Calu3 (cell line): Measurements from ENCODE around the gene SMARCC1. TPM values are rescaled to one million over a fixed set of nuclear protein-coding genes. Genes with fewer than 3 reads are reported as not detected.
"Not testable (repeated sequence)": the region's sequence is repeated elsewhere in the genome, so short reads cannot be mapped to it uniquely, and the experiment has no call there.

Source experiments
- BruUV-seq: library from RNA; stranded (reverse); fragments of 400-500 nt; replicated peaks from 2 replicates; lab custom pipeline; 2021; lab: Mats Ljungman, UMichigan
- CTCF ChIA-PET: fragments of 300-600 bp; sonication (Branson Sonifier 250); formaldehyde crosslinking; loops from one replicate; lab custom pipeline; 2022; ENCODE audit warnings: antibody characterized with exemption; lab: Charles Lee
- DNase-seq: peaks from one replicate; pipeline ENCODE4 v3.0.0; 2022
- H3K27ac Mint-ChIP-seq: one replicate; pipeline ENCODE4 v1.8.0; 2022; ENCODE audit warnings: mixed read lengths; ENCODE audit not compliant: unreplicated experiment
- H3K27me3 Mint-ChIP-seq: one replicate; pipeline ENCODE4 v1.8.0; 2022; ENCODE audit warnings: mixed read lengths; ENCODE audit not compliant: unreplicated experiment
- H3K36me3 Mint-ChIP-seq: one replicate; pipeline ENCODE4 v1.8.0; 2022; ENCODE audit warnings: mild to moderate bottlenecking, moderate library complexity, mixed read lengths; ENCODE audit not compliant: insufficient read depth, unreplicated experiment
- H3K4me1 Mint-ChIP-seq: one replicate; pipeline ENCODE4 v1.8.0; 2022; ENCODE audit warnings: mild to moderate bottlenecking, low read depth, mixed read lengths; ENCODE audit not compliant: unreplicated experiment
- H3K4me3 Mint-ChIP-seq: one replicate; pipeline ENCODE4 v1.8.0; 2022; ENCODE audit warnings: mild to moderate bottlenecking, low read depth, moderate library complexity, mixed read lengths; ENCODE audit not compliant: unreplicated experiment
- H3K9me3 Mint-ChIP-seq: one replicate; pipeline ENCODE4 v1.8.0; 2022; ENCODE audit warnings: low read depth, mixed read lengths; ENCODE audit not compliant: unreplicated experiment
- intact Hi-C: fragments of 100-400 bp; cut with micrococcal nuclease; formaldehyde crosslinking; loops from one replicate; pipeline ENCODE4 v1.10.0; 2022; ENCODE audit not compliant: unreplicated experiment
- total RNA-seq: library from RNA; stranded (reverse); gene quantifications from 2 replicates; pipeline ENCODE4 v1.2.3, GENCODE V29; 2022
- TF ChIP-seq, protein P1 (sequence below): fragments of 200-600 bp; IDR thresholded peaks from one replicate; pipeline ENCODE4 v1.8.0; 2022; ENCODE audit warnings: antibody characterized with exemption; ENCODE audit not compliant: unreplicated experiment

SMARCC1 gene
- total RNA-seq, 1 experiment from 2014 or later = 122 TPM

DNA sequence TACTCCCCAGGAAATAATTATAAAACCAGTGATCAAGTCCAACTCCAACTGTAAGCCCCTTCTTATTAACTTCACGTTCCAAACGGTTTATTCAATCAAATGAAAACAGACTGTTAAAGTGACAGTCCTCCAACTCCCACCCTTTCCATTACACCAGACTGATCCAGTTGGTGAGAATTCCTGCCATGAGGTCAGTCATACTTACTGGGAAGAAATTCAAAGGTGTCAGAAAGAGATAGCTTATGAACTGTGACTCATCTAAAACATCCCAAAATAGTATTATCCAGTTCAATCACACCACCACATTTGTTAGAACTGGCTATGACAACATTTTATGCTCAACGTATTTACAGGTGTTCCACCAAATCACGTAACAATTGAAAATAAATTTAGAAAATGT is 19.5 kb downstream of the SMARCC1 start:
- H3K9me3 Mint-ChIP-seq = no peaks in the 10 kb centered on the region
- TF ChIP-seq, protein P1, sequence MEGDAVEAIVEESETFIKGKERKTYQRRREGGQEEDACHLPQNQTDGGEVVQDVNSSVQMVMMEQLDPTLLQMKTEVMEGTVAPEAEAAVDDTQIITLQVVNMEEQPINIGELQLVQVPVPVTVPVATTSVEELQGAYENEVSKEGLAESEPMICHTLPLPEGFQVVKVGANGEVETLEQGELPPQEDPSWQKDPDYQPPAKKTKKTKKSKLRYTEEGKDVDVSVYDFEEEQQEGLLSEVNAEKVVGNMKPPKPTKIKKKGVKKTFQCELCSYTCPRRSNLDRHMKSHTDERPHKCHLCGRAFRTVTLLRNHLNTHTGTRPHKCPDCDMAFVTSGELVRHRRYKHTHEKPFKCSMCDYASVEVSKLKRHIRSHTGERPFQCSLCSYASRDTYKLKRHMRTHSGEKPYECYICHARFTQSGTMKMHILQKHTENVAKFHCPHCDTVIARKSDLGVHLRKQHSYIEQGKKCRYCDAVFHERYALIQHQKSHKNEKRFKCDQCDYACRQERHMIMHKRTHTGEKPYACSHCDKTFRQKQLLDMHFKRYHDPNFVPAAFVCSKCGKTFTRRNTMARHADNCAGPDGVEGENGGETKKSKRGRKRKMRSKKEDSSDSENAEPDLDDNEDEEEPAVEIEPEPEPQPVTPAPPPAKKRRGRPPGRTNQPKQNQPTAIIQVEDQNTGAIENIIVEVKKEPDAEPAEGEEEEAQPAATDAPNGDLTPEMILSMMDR = no peak
- BruUV-seq = no TSS peak
- intact Hi-C loops = no loop called here
- H3K27me3 Mint-ChIP-seq = no peaks in the 10 kb centered on the region
- CTCF ChIA-PET = no interaction called here
- H3K36me3 Mint-ChIP-seq = peaks cover 37% of the 10 kb centered on the region
- no peak for DNase-seq
- H3K4me3 Mint-ChIP-seq = no peak overlapping the region
- no peak overlapping the region for H3K27ac Mint-ChIP-seq
- peaks cover 10% of the 10 kb centered on the region for H3K4me1 Mint-ChIP-seq

DNA sequence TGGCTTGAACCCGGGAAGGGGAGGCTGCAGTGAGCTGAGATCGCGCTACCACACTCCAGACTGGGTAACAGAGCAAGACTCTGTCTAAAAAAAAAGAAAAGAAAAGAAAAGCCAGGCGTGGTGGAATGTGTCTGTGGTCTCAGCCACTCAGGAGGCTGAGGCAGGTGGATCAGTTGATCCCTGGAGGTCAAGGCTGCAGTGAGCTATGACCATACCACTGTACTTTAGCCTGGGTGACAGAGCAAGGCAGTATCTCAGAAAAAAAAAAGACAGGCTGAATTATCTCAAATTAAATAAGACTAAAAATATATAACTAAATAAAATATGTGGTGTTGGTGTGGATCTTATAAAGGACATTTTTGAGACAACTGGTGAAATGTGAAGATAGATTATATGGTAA is 20.6 kb downstream of the SMARCC1 start:
- no peak overlapping the region for H3K4me3 Mint-ChIP-seq
- H3K4me1 Mint-ChIP-seq = peaks cover 10% of the 10 kb centered on the region
- TF ChIP-seq, protein P1 = no peak
- CTCF ChIA-PET = no interaction called here
- no peak for DNase-seq
- H3K9me3 Mint-ChIP-seq = no peaks in the 10 kb centered on the region
- H3K27me3 Mint-ChIP-seq = no peaks in the 10 kb centered on the region
- intact Hi-C loops = no loop called here
- H3K27ac Mint-ChIP-seq = no peak overlapping the region
- H3K36me3 Mint-ChIP-seq = peaks cover 46% of the 10 kb centered on the region
- BruUV-seq = no TSS peak

DNA sequence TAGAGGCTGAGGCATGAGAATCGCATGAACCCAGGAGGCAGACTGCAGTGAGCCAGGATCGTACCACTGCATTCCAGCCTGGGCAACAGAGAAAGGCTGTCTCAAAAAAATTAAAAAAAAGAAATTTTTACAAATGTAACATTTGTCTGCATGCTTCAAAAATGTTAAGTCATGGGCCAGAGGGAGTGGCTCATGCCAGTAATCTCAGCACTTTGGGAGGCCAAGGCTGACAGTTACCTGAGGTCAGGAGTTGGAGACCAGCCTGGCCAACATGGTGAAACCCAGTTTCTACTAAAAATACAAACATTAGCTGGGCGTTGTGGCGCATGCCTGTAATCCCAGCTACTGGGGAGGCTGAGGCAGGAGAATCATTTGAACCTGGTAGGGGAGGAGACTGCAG is 21.5 kb downstream of the SMARCC1 start:
- CTCF ChIA-PET = interaction anchor here (0.5 kb wide), 1 partner anchor 80 kb away, joined by 3 read pairs; no protein-coding TSS in a partner anchor
- H3K4me3 Mint-ChIP-seq, intact Hi-C loops, H3K27me3 Mint-ChIP-seq, H3K27ac Mint-ChIP-seq, DNase-seq, H3K9me3 Mint-ChIP-seq, BruUV-seq: not testable (repeated sequence)
- Mint-ChIP-seq H3K4me1 (peaks cover 10% of the 10 kb centered on the region), H3K36me3 (peaks cover 46% of the 10 kb centered on the region)

DNA sequence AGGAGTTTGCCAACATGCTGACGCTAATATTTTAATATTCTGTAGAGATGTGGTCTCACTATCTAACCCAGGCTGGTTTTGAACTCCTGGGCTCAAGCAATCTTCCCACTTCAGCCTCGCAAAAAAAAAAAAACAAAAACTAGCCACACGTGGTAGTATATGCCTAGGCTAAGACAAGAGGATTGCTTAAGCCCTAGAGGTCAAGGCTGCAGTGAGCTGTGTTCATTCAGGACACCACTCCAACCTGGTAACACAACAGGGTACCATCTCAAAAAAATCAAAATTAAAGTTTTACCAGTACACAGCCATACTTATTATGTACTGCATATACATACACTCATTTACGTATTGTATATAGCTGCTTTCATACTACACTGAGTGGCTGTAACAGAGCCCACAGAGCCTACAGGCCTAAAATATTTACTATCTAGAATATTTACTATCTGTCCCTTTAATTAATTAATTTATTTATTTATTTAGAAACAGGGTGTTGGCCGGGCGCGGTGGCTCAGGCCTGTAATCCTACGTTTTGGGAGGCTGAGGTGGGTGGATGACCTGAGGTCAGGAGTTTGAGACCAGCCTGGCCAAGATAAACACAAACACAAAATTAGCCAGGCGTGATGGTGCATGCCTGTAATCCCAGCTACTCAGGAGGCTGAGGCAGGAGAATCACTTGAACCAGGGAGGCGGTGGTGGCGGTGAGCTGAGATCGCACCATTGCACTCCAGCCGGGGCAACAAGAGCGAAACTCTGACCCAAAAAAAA is 23.2 kb downstream of the SMARCC1 start:
- Mint-ChIP-seq H3K36me3 (peaks cover 41% of the 10 kb centered on the region), H3K27ac (no peak overlapping the region), H3K27me3 (no peaks in the 10 kb centered on the region), H3K4me3 (no peak overlapping the region), H3K9me3 (no peaks in the 10 kb centered on the region), H3K4me1 (peaks cover 10% of the 10 kb centered on the region)
- TF ChIP-seq, protein P1 = no peak
- no peak for DNase-seq
- intact Hi-C loops = no loop called here
- CTCF ChIA-PET = interaction anchor here (0.7 kb wide), 1 partner anchor 409 kb away, joined by 3 read pairs; no protein-coding TSS in a partner anchor
- BruUV-seq = no TSS peak

DNA sequence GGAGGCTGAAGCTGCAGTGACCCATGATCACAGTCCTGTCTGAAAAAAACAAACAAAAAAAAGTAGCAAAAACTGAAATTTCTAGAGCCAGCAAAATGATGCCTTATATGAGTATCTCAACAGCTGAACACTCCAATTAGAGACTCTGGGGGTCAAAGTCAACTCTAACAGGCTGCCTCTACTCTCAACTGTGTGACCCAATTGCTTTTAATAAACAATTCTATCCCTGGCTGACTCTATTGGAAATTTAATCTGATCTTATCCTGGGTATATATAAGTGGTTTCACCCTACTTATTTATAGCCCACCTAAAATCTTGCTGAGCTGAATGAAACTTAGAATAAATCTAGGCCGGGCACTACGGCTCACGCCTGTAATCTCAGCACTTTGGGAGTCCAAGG is 29.0 kb downstream of the SMARCC1 start:
- BruUV-seq = no TSS peak
- H3K27ac Mint-ChIP-seq = no peak overlapping the region
- CTCF ChIA-PET = interaction anchor here (0.6 kb wide), 1 partner anchor 264 kb away, joined by 3 read pairs; no protein-coding TSS in a partner anchor

DNA sequence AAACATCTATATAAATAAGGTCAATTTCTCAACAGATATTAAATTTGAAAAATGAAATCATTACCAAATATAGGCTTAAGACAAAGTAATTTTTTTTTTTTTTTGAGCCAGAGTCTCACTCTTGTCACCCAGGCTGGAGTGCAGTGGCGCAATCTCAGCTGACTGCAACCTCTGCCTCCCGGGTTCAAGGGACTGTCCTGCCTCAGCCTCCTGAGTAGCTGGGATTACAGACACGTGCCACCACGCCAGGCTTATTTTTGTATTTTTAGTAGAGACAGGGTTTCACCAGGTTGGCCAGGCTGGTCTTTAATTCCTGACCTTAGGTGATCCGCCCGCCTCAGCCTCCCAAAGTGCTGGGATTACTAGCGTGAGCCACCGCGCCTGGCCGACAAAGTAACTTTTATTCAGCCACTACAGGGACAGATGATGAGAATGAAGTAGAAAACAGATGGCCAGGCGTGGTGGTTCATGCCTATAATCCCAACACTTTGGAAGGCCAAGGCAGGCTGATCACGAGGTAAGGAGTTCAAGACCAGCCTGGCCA is 30.8 kb downstream of the SMARCC1 start:
- peaks cover 20% of the 10 kb centered on the region for H3K36me3 Mint-ChIP-seq
- H3K4me1 Mint-ChIP-seq, H3K27ac Mint-ChIP-seq, DNase-seq, H3K9me3 Mint-ChIP-seq, BruUV-seq, H3K27me3 Mint-ChIP-seq, H3K4me3 Mint-ChIP-seq, CTCF ChIA-PET, intact Hi-C loops: not testable (repeated sequence)

More for the DNA sequence above, 29.0 kb downstream of the SMARCC1 start:
- intact Hi-C loops = no loop called here
- Mint-ChIP-seq H3K27me3 (no peaks in the 10 kb centered on the region), H3K9me3 (no peaks in the 10 kb centered on the region), H3K4me1 (no peaks in the 10 kb centered on the region), H3K4me3 (no peak overlapping the region), H3K36me3 (peaks cover 34% of the 10 kb centered on the region)
- DNase-seq = no peak
- TF ChIP-seq, protein P1 = no peak
